ENCODE results near the gene MPRIP.
"Not testable (repeated sequence)": the region's sequence is repeated elsewhere in the genome, so short reads cannot be mapped to it uniquely, and the experiment has no call there.

- not testable (repeated sequence) for TF ChIP-seq POLR2A, CTCF (IDR thresholded peaks at IDR 0.05)
Observed at GRCh38 chr17:17136221-17136620, 94.0 kb downstream of the MPRIP start.
